IMR-90 (cell line): Measurements from ENCODE around the gene RP2. TPM values are rescaled to one million over a fixed set of nuclear protein-coding genes. Genes with fewer than 3 reads are reported as not detected.
A peak's percentile ranks its signal among the peaks of the same experiment; 100 is the strongest.

ENCODE experiments used
- ATAC-seq: fragments of 200-7000 bp; cut with Tn5 transposase; 2 replicates; pipeline ENCODE4 v1.9.1; 2020; ENCODE audit warnings: low read depth, mild to moderate bottlenecking, moderate library complexity
- BruUV-seq: library from RNA; stranded (reverse); fragments of 400-500 nt; replicated peaks from 2 replicates; lab custom pipeline; 2021; lab: Mats Ljungman, UMichigan
- CTCF ChIA-PET: fragments of 300-600 bp; formaldehyde crosslinking; extraction: SDS; loops from one replicate; lab custom pipeline; 2021; ENCODE audit warnings: antibody characterized with exemption; lab: Yijun Ruan, JAX
- POLR2A ChIA-PET: fragments of 300-600 bp; sonication (Branson Sonifier 250); formaldehyde crosslinking; loops from one replicate; lab custom pipeline; 2022; ENCODE audit warnings: antibody characterized with exemption; ENCODE audit not compliant: unreplicated experiment; lab: Charles Lee
- DNase-seq: peaks from one replicate; pipeline ENCODE4 v3.0.0; 2013
- H2AFZ ChIP-seq: replicated peaks from 2 replicates; pipeline ENCODE3; 2013; ENCODE audit warnings: low read length, mild to moderate bottlenecking; ENCODE audit not compliant: poor library complexity
- H2AK5ac ChIP-seq: 2 replicates; pipeline ENCODE4 v1.6.1; 2013; ENCODE audit warnings: low read depth, low read length, inconsistent platforms
- H2AK9ac ChIP-seq: replicated peaks from 2 replicates; pipeline ENCODE3; 2013; ENCODE audit warnings: mild to moderate bottlenecking, low read depth, low read length, moderate library complexity; ENCODE audit not compliant: poor library complexity
- H2BK120ac ChIP-seq: 2 replicates; pipeline ENCODE4 v1.6.1; 2013; ENCODE audit warnings: low read depth, low read length, inconsistent platforms
- H2BK15ac ChIP-seq: 3 replicates; pipeline ENCODE4 v1.6.1; 2013; ENCODE audit warnings: low read depth, low read length, inconsistent platforms
- H2BK20ac ChIP-seq: 2 replicates; pipeline ENCODE4 v1.6.1; 2013; ENCODE audit warnings: low read depth, mild to moderate bottlenecking, inconsistent platforms, low read length, moderate library complexity
- H2BK5ac ChIP-seq: 2 replicates; pipeline ENCODE4 v1.6.1; 2013; ENCODE audit warnings: mild to moderate bottlenecking, low read depth, low read length, inconsistent platforms; ENCODE audit not compliant: poor library complexity, severe bottlenecking
- H3K14ac ChIP-seq: replicated peaks from 2 replicates; pipeline ENCODE4 v1.6.1; 2013; ENCODE audit warnings: low read depth, low read length, inconsistent platforms
- H3K18ac ChIP-seq: 2 replicates; pipeline ENCODE4 v1.6.1; 2013; ENCODE audit warnings: low read depth, low read length, control low read depth
- H3K23ac ChIP-seq: 2 replicates; pipeline ENCODE4 v1.6.1; 2013; ENCODE audit warnings: low read depth, low read length, inconsistent platforms
- H3K27ac ChIP-seq: 2 replicates; pipeline ENCODE4 v1.5.1; 2013; ENCODE audit warnings: mild to moderate bottlenecking, control low read depth, low read length; ENCODE audit not compliant: insufficient read depth
- H3K27me3 ChIP-seq: 2 replicates; pipeline ENCODE4 v1.6.1; 2013; ENCODE audit warnings: low read length; ENCODE audit not compliant: control insufficient read depth, insufficient read depth
- H3K36me3 ChIP-seq: 2 replicates; pipeline ENCODE4 v1.6.1; 2013; ENCODE audit warnings: low read length, mixed read lengths; ENCODE audit not compliant: control insufficient read depth, insufficient read depth
- H3K4ac ChIP-seq: 2 replicates; pipeline ENCODE4 v1.6.1; 2013; ENCODE audit warnings: low read depth, low read length, inconsistent platforms
- H3K4me1 ChIP-seq: 2 replicates; pipeline ENCODE4 v1.6.1; 2013; ENCODE audit warnings: low read length, mixed read lengths; ENCODE audit not compliant: control insufficient read depth, insufficient read depth
- H3K4me2 ChIP-seq: 2 replicates; pipeline ENCODE4 v1.6.1; 2013; ENCODE audit warnings: low read depth, mild to moderate bottlenecking, control low read depth, low read length, moderate library complexity
- H3K4me3 ChIP-seq: 2 replicates; pipeline ENCODE4 v1.5.1; 2013; ENCODE audit warnings: low read depth, mild to moderate bottlenecking, control low read depth, low read length, moderate library complexity; ENCODE audit not compliant: insufficient read depth
- H3K56ac ChIP-seq: 2 replicates; pipeline ENCODE4 v1.6.1; 2013; ENCODE audit warnings: low read length, inconsistent platforms; ENCODE audit not compliant: insufficient read depth; ENCODE audit errors: extremely low read depth
- H3K79me1 ChIP-seq, 2 experiments: 2 replicates each; pipeline ENCODE4 v1.6.1; 2013; ENCODE audit warnings: low read length in 2 of 2, inconsistent platforms in 1 of 2, low read depth in 1 of 2
- H3K9ac ChIP-seq: 2 replicates; pipeline ENCODE4 v1.6.1; 2013; ENCODE audit warnings: low read depth, low read length, control low read depth
- H3K9me1 ChIP-seq: 2 replicates; pipeline ENCODE4 v1.6.1; 2013; ENCODE audit warnings: low read length, inconsistent platforms; ENCODE audit not compliant: insufficient read depth
- H3K9me3 ChIP-seq: 2 replicates; pipeline ENCODE4 v1.6.1; 2013; ENCODE audit warnings: low read length; ENCODE audit not compliant: control insufficient read depth, insufficient read depth
- H4K20me1 ChIP-seq: 2 replicates; pipeline ENCODE4 v1.6.1; 2013; ENCODE audit warnings: low read length, inconsistent platforms; ENCODE audit not compliant: insufficient read depth
- H4K5ac ChIP-seq: 2 replicates; pipeline ENCODE4 v1.6.1; 2013; ENCODE audit warnings: mild to moderate bottlenecking, low read depth, low read length, control low read depth
- H4K8ac ChIP-seq, 2 experiments: 2 replicates each; pipeline ENCODE4 v1.6.1; 2013; ENCODE audit warnings: low read depth in 2 of 2, low read length in 2 of 2, control low read depth in 1 of 2, inconsistent platforms in 1 of 2
- H4K91ac ChIP-seq: 2 replicates; pipeline ENCODE4 v1.6.1; 2013; ENCODE audit warnings: low read depth, low read length, inconsistent platforms; ENCODE audit not compliant: insufficient read depth
- BHLHE40 ChIP-seq: fragments of 150-350 bp; IDR thresholded peaks from 2 replicates; pipeline ENCODE4 v1.6.1; 2016; ENCODE audit warnings: mild to moderate bottlenecking, low read depth, low read length
- CEBPB ChIP-seq: IDR thresholded peaks from 2 replicates; pipeline ENCODE4 v1.6.1; 2012; ENCODE audit warnings: low read depth, low read length, improper control_type of control experiment
- MAFK ChIP-seq: IDR thresholded peaks from 2 replicates; pipeline ENCODE4 v1.6.1; 2012; ENCODE audit warnings: low read depth, low read length, improper control_type of control experiment
- POLR2A ChIP-seq: IDR thresholded peaks from 2 replicates; pipeline ENCODE4 v1.6.1; 2012; ENCODE audit warnings: mild to moderate bottlenecking, low read depth, low read length
- WGBS, 2 experiments: methylation state at CpG; one replicate each; pipeline versions ENCODE4 v1.1.5 to v1.1.7; 2013; ENCODE audit warnings: missing lambda C conversion rate in 2 of 2; ENCODE audit not compliant: insufficient read length in 1 of 2; ENCODE audit errors: extremely low coverage in 2 of 2; 5-methylcytosine and 5-hydroxymethylcytosine counted together
- dilution Hi-C: fragments of 300-500 bp; cut with HindIII; formaldehyde crosslinking; loops from one replicate; pipeline ENCODE4 v1.14.3; 2018; ENCODE audit warnings: low sequenced_read_pairs; ENCODE audit not compliant: unreplicated experiment
- in situ Hi-C: fragments of 300-500 bp; cut with MboI; formaldehyde crosslinking; loops from 3 replicates; pipeline ENCODE4 v1.14.3; 2019; ENCODE audit warnings: low sequenced_read_pairs, inconsistent platforms, mixed read lengths
- intact Hi-C: fragments of 100-400 bp; cut with micrococcal nuclease; formaldehyde crosslinking; loops from 2 replicates; pipeline ENCODE4 v1.10.0; 2022
- polyA plus RNA-seq, 3 experiments: library from polyadenylated mRNA; depleted of rRNA; stranded (reverse); fragments of >200 nt; gene quantifications; 2 replicates each; pipeline ENCODE4 v1.2.3, GENCODE V29; 2012; ENCODE audit warnings: low replicate concordance in 1 of 3
- total RNA-seq: library from RNA; depleted of rRNA; stranded (reverse); fragments of >200 nt; gene quantifications from 2 replicates; pipeline ENCODE4 v1.2.3, GENCODE V29; 2012
- TF ChIP-seq, protein P1 (sequence below): fragments of 150-350 bp; IDR thresholded peaks from 2 replicates; pipeline ENCODE4 v1.6.1; 2016; ENCODE audit warnings: low read depth, mild to moderate bottlenecking, low read length, moderate library complexity, borderline replicate concordance
- TF ChIP-seq, protein P2 (sequence below): fragments of 150-350 bp; IDR thresholded peaks from 2 replicates; pipeline ENCODE4 v1.6.1; 2017; ENCODE audit warnings: mild to moderate bottlenecking, antibody characterized with exemption, low read length, low read depth

RP2 gene
- total and polyA plus RNA-seq, 2 of the 4 experiments (the other 2 are of a cell fraction): 6.8 to 17.0 TPM

DNA sequence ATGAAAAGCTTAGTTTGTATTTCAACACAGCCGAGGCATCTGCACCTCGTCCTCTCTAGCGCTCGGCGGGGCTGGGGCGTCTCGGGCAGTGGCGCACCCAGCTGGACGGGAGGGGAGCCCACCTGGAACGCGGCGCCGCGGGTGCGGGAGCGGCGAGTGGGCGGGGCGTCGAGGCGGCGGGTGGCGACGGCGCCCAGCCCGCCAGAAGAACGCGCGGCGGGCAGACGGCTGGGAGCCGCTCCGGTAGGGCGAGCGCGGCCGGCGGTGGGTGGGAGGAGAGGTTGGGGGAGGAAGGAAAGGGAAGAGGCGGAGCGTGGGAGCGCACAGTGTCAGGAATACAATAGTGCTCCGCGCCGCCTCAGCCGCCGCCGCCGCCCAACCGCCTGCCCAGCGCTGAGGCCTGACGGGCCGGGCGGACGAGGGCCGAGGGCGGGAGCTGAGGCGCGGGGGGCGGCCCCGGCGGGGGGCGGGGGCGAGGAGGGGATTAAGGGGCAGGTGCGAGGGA lies 75.3 kb downstream of the RP2 start, which contains the start of gene JADE3:
Gene JADE3 (plus strand): TSS at position 324 of the 505 bp plus-strand sequence. CDS start 72,474 bp downstream, outside the sequence.
- H4K8ac ChIP-seq: no peak within 1 kb of the TSS
- BruUV-seq: no TSS peak
- no peak within 1 kb of the TSS for H3K56ac ChIP-seq
- H2BK20ac ChIP-seq: no peak within 1 kb of the TSS
- ATAC-seq (peak; percentile 87), DNase-seq (peak; percentile 56)
- H4K91ac ChIP-seq: no peak within 1 kb of the TSS
- no peaks in the 10 kb centered on the region for H3K4me1 ChIP-seq
- H2AK5ac ChIP-seq: no peak within 1 kb of the TSS
- peak within 1 kb of the TSS; percentile 85 for H2AFZ ChIP-seq
- dilution Hi-C loops: no loop called here
- peaks cover 15% of the 10 kb centered on the region for H4K20me1 ChIP-seq
- ChIA-PET POLR2A (no interaction called here), CTCF (interaction anchor here (0.6 to 1.1 kb wide), 2 partner anchors 9 to 123 kb away, joined by 3 to 4 read pairs; no protein-coding TSS in a partner anchor)
- no peak within 1 kb of the TSS; the same call in 1 of the 2 replicates for H2BK120ac ChIP-seq
- H3K14ac ChIP-seq: no peak within 1 kb of the TSS
- H4K5ac ChIP-seq: no peak within 1 kb of the TSS
- WGBS, 2 experiments: 14% methylated on average over 14 of the region's 64 CpGs; no CpG with 5 or more reads in 1 of the 2 experiments
- H3K27me3 ChIP-seq: peaks cover 9% of the 10 kb centered on the region
- H2BK15ac ChIP-seq: no peak within 1 kb of the TSS
- in situ Hi-C loops: no loop called here
- H3K79me1 ChIP-seq: peaks cover 12 to 20% of the 10 kb centered on the region in 2 experiments; a peak in 3 of 4 replicates
- no peak within 1 kb of the TSS for H3K18ac ChIP-seq
- H3K27ac ChIP-seq: peak within 1 kb of the TSS; percentile 7; the same call in 1 of the 2 replicates
- peak within 1 kb of the TSS; percentile 39 for H3K9ac ChIP-seq
- H3K9me1 ChIP-seq: no peaks in the 10 kb centered on the region
- intact Hi-C loops: loop anchor here (2.0 to 10.0 kb wide), 2 partner anchors 119 to 157 kb away; partner anchors contain the start of gene SLC9A7
- H3K4me2 ChIP-seq: peak within 1 kb of the TSS; percentile 84
- peak within 1 kb of the TSS; percentile 91 for H3K4me3 ChIP-seq
- no peak within 1 kb of the TSS for H3K4ac ChIP-seq
- TF ChIP-seq POLR2A: no peak
- TF ChIP-seq, protein P1, sequence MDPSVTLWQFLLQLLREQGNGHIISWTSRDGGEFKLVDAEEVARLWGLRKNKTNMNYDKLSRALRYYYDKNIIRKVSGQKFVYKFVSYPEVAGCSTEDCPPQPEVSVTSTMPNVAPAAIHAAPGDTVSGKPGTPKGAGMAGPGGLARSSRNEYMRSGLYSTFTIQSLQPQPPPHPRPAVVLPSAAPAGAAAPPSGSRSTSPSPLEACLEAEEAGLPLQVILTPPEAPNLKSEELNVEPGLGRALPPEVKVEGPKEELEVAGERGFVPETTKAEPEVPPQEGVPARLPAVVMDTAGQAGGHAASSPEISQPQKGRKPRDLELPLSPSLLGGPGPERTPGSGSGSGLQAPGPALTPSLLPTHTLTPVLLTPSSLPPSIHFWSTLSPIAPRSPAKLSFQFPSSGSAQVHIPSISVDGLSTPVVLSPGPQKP: no peak
- TF ChIP-seq, protein P2, sequence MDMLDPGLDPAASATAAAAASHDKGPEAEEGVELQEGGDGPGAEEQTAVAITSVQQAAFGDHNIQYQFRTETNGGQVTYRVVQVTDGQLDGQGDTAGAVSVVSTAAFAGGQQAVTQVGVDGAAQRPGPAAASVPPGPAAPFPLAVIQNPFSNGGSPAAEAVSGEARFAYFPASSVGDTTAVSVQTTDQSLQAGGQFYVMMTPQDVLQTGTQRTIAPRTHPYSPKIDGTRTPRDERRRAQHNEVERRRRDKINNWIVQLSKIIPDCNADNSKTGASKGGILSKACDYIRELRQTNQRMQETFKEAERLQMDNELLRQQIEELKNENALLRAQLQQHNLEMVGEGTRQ: no peak
- TF ChIP-seq MAFK: no peak
- no peak for TF ChIP-seq BHLHE40
- no peak for TF ChIP-seq CEBPB
- no peaks in the 10 kb centered on the region for H3K9me3 ChIP-seq
- no peak within 1 kb of the TSS for H2BK5ac ChIP-seq
- no peaks in the 10 kb centered on the region for H3K36me3 ChIP-seq
- peak within 1 kb of the TSS; percentile 11 for H2AK9ac ChIP-seq
- no peak within 1 kb of the TSS for H3K23ac ChIP-seq
